HG02885 (cell line): ENCODE measurements around the gene ARL2.

Experiments
- ATAC-seq: cut with Tn5 transposase; IDR thresholded peaks from one replicate; pipeline ENCODE4 v1.9.1; 2021; ENCODE audit warnings: mild to moderate bottlenecking; ENCODE audit not compliant: unreplicated experiment, poor library complexity

The ARL2 gene

GRCh38 chr11:65043881-65044501 lies 30.0 kb downstream of the ARL2 start:
- no peak for ATAC-seq

- no peak for ATAC-seq
These were observed 31.1 kb downstream of the ARL2 start for GRCh38 chr11:65045061-65045460.

- ATAC-seq, result no peak
These were observed 31.8 kb downstream of the ARL2 start for GRCh38 chr11:65045728-65046127.

GRCh38 chr11:65047581-65048422 lies 33.8 kb downstream of the ARL2 start:
- ATAC-seq, result no peak

GRCh38 chr11:65051398-65051858 lies 37.5 kb downstream of the ARL2 start:
- ATAC-seq, result no peak

GRCh38 chr11:65053827-65054508 lies 40.0 kb downstream of the ARL2 start:
- ATAC-seq, result no peak

- no peak for ATAC-seq
These were observed 41.6 kb downstream of the ARL2 start for GRCh38 chr11:65055538-65055937.

GRCh38 chr11:65056999-65057398 lies 43.0 kb downstream of the ARL2 start:
- no peak for ATAC-seq

GRCh38 chr11:65057526-65057925 lies 43.6 kb downstream of the ARL2 start:
- no peak for ATAC-seq

GRCh38 chr11:65058012-65058411 lies 44.1 kb downstream of the ARL2 start:
- no peak for ATAC-seq

- no peak for ATAC-seq
These were observed 44.6 kb downstream of the ARL2 start, which contains the start of gene NAALADL1 for GRCh38 chr11:65058419-65059054. TSS of gene NAALADL1 (minus strand) at chr11:65058553. CDS start at chr11:65058521, 32 bp downstream.

- ATAC-seq, result no peak
These were observed 45.6 kb downstream of the ARL2 start for GRCh38 chr11:65059523-65059922.

GRCh38 chr11:65059959-65060824 lies 46.2 kb downstream of the ARL2 start:
- ATAC-seq, result no peak

GRCh38 chr11:65060913-65061408 lies 47.0 kb downstream of the ARL2 start:
- no peak for ATAC-seq

GRCh38 chr11:65063532-65063931 lies 49.6 kb downstream of the ARL2 start:
- no peak for ATAC-seq

- no peak for ATAC-seq
These were observed 50.9 kb downstream of the ARL2 start for GRCh38 chr11:65064847-65065240.

GRCh38 chr11:65065851-65066250 lies 51.9 kb downstream of the ARL2 start:
- ATAC-seq, result no peak

GRCh38 chr11:65066315-65066714 lies 52.4 kb downstream of the ARL2 start:
- no peak for ATAC-seq

GRCh38 chr11:65066805-65067291 lies 52.9 kb downstream of the ARL2 start:
- ATAC-seq, result no peak
